ENCODE results near the gene FOXJ3.
A peak's percentile ranks its signal among the peaks of the same experiment; 100 is the strongest.

DNA sequence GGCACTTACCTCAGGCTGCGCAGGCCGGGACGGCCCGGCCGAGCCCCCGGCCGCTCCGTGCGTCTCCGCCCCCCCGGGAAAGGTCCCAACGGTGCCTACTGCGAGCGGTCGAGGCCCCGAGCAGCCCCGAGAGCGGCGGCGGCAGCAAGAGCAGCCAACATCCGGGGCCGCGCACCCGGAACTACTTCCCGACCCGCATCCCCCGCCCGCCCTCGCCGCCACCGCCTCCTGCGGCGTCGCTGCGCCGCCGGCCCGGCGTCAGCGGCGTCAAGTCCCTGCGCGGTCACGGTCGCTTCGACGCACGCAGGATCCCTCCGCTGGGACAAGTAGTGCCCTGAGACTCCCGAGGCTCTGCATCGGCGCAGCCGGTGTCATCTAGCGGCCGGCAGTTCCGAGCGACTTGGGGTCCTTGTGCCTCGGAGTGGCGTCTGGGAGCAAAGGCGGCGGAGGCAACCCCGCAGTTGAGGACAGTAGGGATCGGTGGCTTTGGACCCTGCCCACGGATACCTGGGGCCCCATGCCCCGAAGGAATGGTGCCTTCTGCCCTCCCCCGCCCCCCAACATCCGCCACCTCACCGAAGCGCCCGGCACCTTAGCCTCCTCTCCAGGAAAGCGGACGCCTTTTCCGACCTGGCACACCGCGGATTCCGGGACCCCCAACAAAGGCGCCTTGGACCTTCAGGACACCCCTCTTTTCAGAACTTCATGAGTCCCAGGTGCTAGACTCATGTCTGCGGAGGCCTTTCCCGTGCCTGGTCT lies at the start of gene FOXJ3:
- TF ChIP-seq CTCF (IDR thresholded peaks at IDR 0.05 in 8 of 11, conservative IDR thresholded peaks at IDR 0.05 in 3 of 11) (peak in 4 of 11 experiments; percentile 20 to 49 (median 26)), POLR2AphosphoS5 (IDR thresholded peaks at IDR 0.05) (peak; percentile 93 to 94 (median 93)), POLR2A (IDR thresholded peaks at IDR 0.05) (peak in 2 of 3 donors; percentile 5 to 23)

All from spleen (tissue), 7 donors.